Measurements from ENCODE around the gene PCA3. TPM values are rescaled to one million over a fixed set of nuclear protein-coding genes. Genes with fewer than 3 reads are reported as not detected.

Gene PCA3
- polyA plus RNA-seq, 1 of the 3 experiments (the other 2 are of a cell fraction), result 0.21 TPM

GRCh38 chr9:76818271-76818670, 54.0 kb downstream of the PCA3 start (continued):
- TF ChIP-seq USF1 (IDR thresholded peaks at IDR 0.05; ENCODE audit: borderline replicate concordance, low read depth) (peak; percentile 15; the same call in 1 of the 2 replicates), CTCF (IDR thresholded peaks at IDR 0.05) (no peak), RFX5 (IDR thresholded peaks at IDR 0.05; ENCODE audit: low read length) (no peak), GABPA (IDR thresholded peaks at IDR 0.05; ENCODE audit: low read depth) (peak; percentile 22; the same call in 1 of the 2 replicates)
- TF ChIP-seq, protein P1, sequence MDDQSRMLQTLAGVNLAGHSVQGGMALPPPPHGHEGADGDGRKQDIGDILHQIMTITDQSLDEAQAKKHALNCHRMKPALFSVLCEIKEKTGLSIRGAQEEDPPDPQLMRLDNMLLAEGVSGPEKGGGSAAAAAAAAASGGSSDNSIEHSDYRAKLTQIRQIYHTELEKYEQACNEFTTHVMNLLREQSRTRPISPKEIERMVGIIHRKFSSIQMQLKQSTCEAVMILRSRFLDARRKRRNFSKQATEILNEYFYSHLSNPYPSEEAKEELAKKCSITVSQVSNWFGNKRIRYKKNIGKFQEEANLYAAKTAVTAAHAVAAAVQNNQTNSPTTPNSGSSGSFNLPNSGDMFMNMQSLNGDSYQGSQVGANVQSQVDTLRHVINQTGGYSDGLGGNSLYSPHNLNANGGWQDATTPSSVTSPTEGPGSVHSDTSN (IDR thresholded peaks at IDR 0.05), result peak; percentile 74

DNA sequence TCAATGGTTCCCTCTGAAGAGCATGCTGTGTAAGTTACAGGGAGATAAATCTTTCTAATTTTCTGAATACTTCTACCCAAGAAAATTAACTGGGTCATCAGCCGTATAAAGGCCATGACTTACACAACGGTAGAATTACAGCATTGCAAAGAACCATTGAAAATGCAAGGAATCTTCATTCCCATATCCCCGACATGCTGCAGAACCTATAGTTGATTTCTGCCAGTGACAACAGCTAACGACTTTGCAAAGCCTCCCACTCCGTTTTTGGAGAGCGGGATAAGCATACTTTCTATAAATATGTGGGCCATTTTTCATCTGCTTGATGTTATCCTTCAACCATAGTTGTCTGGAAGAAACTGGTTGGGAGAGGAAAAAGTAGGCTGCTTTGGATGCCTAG, 56.2 kb downstream of the PCA3 start:
- Histone ChIP-seq H3K4me2 (no peak overlapping the region), H3K79me2 (ENCODE audit: insufficient read depth) (no peaks in the 10 kb centered on the region), H3K4me1 (ENCODE audit: control insufficient read depth in 1 of 2, insufficient read depth in 2 of 2, low read depth in 1 of 2, low read length in 1 of 2) (0 out of 4 replicates have a peak, but pooled peaks cover 0 to 5% of the 10 kb centered on the region in 2 experiments), H4K20me1 (ENCODE audit: insufficient read depth) (no peaks in the 10 kb centered on the region), H2AFZ (ENCODE audit: low read depth) (no peak overlapping the region), H3K36me3 (replicated peaks in 1 of 2; ENCODE audit: control insufficient read depth in 1 of 2, insufficient read depth in 2 of 2, low read length in 1 of 2) (no peaks in the 10 kb centered on the region), H3F3A (replicated peaks; ENCODE audit: insufficient read depth) (peaks cover 17% of the 10 kb centered on the region), H3K4me3 (ENCODE audit: low read depth in 2 of 2, low read length in 1 of 2) (no peak overlapping the region), H3K27me3 (ENCODE audit: insufficient read depth) (no peaks in the 10 kb centered on the region), H3K9me2 (no peaks in the 10 kb centered on the region), H3K9me3 (no peaks in the 10 kb centered on the region), H3K27ac (ENCODE audit: low read depth in 2 of 2, low read length in 1 of 2) (no peak overlapping the region), H3K9ac (no peak overlapping the region)
- TF ChIP-seq, protein P1 (IDR thresholded peaks at IDR 0.05), result no peak
- TF ChIP-seq RFX5 (IDR thresholded peaks at IDR 0.05; ENCODE audit: low read length) (no peak), NRF1 (IDR thresholded peaks at IDR 0.05; ENCODE audit: low read depth, low read length) (no peak), USF2 (IDR thresholded peaks at IDR 0.05; ENCODE audit: borderline replicate concordance, low read depth, low read length) (no peak), MXI1 (IDR thresholded peaks at IDR 0.05; ENCODE audit: low read depth, low read length) (no peak), SMC3 (IDR thresholded peaks at IDR 0.05; ENCODE audit: low read depth, low read length) (no peak), MEF2A (IDR thresholded peaks at IDR 0.05; ENCODE audit: borderline replicate concordance, low read depth) (no peak), TAF1 (IDR thresholded peaks at IDR 0.05; ENCODE audit: borderline replicate concordance, low read depth, low read length) (no peak), RAD21 (IDR thresholded peaks at IDR 0.05; ENCODE audit: low read length) (no peak), CTCF (IDR thresholded peaks at IDR 0.05) (no peak), CHD2 (IDR thresholded peaks at IDR 0.05; ENCODE audit: low read length, partially characterized antibody) (no peak)
- WGBS (ENCODE audit: low lambda C conversion rate), result 55% methylated on average over 6 of the region's 6 CpGs
- ChIA-PET CTCF (interaction anchor here (2.6 kb wide), 1 partner anchor 10 kb away, joined by 8 read pairs; no protein-coding TSS in a partner anchor), POLR2A (no interaction called here)
- no peak for DNase-seq

Data from SK-N-SH (cell line).